Limb (tissue), 2 donors: ENCODE data around the gene ATP1A1.

ENCODE experiments used
- DNase-seq, 2 donors: peaks; one replicate each; pipeline ENCODE4 v3.0.0-alpha.2; 2016; ENCODE audit errors: extremely low spot score in 2 of 2

ATP1A1 gene

DNA sequence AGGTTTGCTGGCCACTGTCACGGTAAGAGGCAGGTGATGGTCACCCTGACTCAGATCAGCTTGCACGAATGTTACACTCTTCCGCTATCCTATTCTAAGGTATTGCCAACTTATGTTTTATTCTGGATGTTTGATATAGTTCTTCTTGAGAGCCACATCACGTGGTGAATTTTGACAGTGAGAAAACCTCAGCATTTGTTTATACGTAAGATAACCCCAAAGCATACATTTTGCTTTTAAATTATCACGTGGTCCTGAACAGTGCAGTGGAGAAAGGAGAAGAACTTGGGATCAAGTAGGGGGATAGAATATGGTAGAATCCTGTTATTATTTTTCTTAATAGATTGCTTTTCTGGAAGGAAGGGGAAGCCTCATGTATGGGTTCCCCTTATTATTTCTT, 16.6 kb downstream of the ATP1A1 start:
- no peak for DNase-seq

DNA sequence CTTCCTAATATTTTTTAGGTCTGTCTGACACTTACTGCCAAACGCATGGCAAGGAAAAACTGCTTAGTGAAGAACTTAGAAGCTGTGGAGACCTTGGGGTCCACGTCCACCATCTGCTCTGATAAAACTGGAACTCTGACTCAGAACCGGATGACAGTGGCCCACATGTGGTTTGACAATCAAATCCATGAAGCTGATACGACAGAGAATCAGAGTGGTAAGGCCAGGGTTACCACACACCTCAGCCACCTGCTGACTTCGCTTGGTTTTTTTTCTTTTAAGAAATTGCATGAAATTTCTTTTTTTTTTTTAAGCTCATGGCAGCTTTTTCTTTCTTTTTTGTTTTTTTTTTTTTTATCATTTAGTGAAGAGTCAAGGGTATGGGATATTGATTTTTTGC, 17.2 kb downstream of the ATP1A1 start:
- no peak for DNase-seq

DNA sequence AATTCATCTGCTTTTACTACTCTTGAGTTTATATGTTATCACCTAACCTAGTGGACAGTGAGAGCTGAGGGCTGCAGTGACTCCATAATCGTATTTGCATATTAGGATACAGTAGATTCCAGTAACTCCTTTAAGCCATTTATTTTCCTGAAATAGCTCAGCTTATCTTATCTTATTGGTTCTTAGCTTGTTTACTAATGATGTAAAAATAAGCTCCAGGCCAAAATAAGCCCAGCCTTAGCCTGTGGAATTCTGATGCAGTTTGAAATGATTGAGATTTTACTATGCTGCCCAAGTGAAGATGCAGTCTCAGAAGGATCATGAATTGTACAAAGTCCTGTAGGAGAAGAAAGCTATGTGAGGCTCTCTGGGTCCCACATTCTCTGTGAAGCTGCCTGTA, 18.1 kb downstream of the ATP1A1 start:
- DNase-seq = no peak

DNA sequence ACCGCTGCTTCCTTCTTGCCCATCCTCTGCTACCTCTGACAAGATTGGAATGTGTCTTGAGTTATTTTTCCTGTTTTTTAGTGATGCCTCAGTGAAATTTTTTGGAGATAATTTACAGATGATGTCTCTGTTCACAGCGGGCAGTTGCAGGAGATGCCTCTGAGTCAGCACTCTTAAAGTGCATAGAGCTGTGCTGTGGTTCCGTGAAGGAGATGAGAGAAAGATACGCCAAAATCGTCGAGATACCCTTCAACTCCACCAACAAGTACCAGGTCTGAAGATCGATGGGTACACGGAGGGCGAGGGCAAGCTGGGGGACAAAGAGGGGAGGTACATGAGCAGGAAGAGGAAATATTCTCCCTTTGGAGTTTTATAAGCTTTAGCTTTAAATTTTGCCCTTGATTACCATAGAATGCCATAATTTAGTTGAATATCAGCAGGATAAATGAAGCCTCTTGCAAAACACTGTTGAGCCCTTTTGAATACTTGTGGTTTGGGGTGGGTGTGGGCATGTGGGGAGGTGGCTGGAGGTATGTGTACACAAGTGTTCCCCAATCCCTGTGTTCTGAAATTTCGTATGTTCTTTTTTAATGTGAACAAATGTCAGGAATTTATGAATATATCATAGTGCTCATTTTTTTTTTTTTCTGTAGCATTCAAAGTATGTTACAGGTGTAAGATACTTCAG, 19.8 kb downstream of the ATP1A1 start:
- no peak for DNase-seq

DNA sequence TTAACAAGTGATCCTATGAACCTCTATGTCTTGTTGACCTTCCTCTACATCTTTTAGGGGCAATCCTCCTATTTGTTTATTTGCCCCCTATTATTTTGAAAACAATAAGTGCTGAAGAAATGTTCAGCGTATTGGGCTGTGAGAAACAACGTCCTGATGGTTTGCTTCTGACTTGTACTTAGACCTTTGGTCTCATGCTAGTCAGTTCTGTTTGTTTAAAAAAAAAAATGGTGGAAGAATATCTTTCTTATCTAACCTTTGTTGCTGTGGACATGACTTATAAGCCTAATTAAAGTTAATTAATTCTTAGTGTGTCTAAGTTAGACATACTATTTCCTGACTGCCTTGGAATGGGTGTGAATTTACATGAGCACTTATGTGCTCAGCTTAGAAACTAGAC, 20.7 kb downstream of the ATP1A1 start:
- no peak for DNase-seq

DNA sequence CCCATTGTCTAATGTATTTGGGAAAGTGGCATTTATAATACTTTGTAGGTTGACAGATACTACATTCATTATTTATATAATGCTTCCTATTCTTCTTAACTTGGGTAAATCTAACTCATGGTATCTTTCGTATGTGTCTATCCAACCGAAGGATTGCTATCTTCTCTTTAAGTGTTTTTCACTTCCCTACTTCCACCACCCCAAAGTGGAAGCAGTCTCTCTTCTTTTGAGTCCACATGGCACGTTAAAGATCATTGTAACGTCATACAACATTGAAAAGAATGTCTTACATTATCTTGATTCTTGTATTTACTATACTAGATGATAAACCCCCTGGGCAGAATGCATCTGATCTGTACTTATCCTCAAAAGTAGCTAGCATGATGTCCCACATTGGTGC, 21.2 kb downstream of the ATP1A1 start:
- no peak for DNase-seq

- DNase-seq = no peak
Observed at GRCh38 chr1:116396769-116397168, 23.7 kb downstream of the ATP1A1 start.

DNA sequence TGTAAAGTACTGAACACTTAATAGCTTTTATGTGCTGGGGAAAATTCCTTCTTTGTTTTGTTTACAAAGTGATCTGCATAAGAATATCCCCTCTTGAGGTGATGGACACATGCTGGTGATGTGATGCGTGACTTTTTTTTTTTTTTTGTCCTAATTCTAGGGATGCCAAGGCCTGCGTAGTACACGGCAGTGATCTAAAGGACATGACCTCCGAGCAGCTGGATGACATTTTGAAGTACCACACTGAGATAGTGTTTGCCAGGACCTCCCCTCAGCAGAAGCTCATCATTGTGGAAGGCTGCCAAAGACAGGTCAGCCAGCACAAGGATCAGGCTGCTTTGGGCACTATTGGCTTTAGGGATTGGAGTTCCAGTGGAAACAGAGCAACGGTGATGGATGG, 24.7 kb downstream of the ATP1A1 start:
- DNase-seq = no peak

DNA sequence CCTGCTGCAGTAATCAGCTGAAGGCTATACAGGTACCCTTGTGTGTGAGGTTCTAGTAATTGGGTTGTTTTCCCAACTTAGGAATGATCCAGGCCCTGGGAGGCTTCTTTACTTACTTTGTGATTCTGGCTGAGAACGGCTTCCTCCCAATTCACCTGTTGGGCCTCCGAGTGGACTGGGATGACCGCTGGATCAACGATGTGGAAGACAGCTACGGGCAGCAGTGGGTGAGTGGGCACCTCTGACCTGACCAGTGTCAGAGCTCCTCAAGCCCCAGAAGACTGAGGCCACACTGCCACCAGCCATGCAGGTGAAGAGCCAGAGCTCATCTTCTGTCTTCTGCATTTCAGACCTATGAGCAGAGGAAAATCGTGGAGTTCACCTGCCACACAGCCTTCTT, 27.7 kb downstream of the ATP1A1 start:
- DNase-seq = no peak

DNA sequence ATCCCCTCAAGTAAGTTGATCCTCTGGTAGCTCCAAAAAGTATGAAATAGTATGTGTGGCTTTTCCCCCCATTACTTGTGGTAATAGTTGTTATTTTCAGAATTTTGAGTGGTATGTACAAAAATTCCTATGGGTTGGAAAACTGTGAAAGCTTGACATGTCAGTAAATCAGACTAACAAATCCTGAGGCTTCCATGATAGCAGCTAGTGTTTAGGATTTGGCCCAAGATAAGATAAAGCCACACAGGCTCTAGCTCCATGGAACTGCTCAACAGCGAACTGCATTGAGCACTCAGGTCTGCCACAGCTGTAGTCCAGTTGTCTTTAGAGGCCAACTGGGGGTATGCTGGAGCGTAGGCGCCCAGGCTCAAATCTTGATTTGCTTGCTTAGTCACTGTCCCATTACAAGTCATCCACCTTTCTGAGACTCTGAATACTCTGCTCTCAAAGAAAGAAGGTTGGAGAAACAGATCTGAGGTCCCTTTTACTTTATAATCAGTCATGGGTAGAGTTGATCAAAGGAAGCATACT, 28.7 kb downstream of the ATP1A1 start:
- no peak for DNase-seq

GRCh38 chr1:116402333-116402732, 29.3 kb downstream of the ATP1A1 start:
- DNase-seq = no peak

GRCh38 chr1:116403496-116404136, 30.6 kb downstream of the ATP1A1 start:
- no peak for DNase-seq

- no peak for DNase-seq
Observed at GRCh38 chr1:116404699-116405098, 31.7 kb downstream of the ATP1A1 start.

DNA sequence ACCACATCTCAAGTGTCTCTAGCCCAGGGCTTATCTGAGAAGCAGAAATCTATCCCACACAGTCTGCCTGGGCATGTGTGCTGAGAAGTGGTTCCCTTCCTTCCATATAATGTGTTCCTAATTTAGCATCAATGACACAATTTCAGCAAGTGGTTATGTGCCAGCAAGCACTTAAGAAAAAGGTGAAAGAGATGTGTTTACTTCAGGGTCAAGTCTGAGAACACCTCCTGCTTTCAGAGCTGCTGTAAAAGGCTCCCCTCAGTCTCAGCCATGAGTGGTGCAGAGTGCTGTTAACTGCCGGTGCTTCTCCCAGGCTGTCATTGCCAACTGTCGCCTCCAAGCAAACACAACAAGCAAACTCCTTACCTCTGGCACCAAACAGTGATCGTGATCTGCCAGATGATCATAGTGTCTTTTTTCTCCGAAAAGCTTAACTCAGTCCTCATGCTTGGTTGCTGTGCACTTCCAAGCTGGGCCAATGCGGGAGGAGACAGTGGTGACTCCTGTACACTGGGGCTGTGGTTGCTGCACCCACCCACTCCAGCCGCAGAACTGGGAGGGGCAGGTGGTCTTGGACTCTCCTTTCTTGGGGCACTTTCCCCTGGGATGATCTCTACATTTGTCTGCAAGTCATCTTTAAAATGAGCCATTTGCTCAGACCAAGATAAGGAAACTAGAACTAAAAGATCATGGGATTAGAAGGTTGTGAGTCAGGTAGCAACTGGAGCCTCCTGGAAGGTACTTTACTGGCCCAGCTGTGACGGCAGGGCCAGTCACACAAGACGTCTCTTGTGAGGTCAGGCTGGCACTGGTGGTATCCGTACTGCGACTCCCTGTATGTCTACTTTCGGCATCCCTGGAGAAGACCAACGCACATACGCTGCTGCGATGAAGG, 32.4 kb downstream of the ATP1A1 start:
- no peak for DNase-seq

DNA sequence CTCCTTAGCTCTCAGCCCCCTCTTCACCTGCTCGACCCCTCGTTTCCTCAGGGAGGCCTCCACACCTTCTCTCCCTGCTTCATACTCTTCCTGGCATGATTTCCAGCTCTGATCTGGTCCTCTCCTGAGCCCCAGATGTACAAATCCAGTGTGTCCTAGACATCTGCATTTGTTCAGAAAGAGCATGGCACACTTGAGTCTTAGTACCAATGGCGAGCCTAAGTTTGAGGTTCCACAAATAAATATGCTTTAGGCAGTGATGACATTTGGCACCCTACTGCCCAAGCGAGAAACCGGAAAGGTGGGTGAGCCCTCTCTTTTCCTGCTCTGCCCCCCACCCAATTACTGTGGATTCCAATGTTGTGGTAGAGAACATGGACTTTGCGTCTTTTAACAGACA, 34.0 kb downstream of the ATP1A1 start:
- DNase-seq = no peak

DNA sequence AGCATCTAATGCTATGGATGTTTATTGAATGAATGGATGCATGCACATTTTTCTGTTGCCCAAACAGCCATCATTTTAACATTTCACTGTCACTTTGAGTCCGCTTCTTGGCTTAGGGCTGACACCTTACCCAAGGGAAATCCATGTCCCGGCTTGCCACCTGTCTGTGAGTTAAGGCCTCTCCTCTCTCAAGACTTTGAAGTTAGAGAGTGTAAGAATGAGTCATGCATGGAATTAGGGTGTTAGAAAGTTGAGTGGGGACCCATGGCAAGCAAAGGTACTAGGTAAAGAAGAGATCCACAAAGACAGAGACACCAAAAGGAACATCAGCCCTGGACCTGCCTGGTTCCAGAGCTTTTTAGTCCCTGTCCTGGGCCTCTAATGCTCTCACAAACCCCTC, 35.1 kb downstream of the ATP1A1 start:
- no peak for DNase-seq

- no peak for DNase-seq
Observed at GRCh38 chr1:116408803-116409720, 36.0 kb downstream of the ATP1A1 start.

- no peak for DNase-seq
Observed at GRCh38 chr1:116409751-116410191, 36.7 kb downstream of the ATP1A1 start.

- no peak for DNase-seq
Observed at GRCh38 chr1:116411784-116412479, 38.9 kb downstream of the ATP1A1 start.

DNA sequence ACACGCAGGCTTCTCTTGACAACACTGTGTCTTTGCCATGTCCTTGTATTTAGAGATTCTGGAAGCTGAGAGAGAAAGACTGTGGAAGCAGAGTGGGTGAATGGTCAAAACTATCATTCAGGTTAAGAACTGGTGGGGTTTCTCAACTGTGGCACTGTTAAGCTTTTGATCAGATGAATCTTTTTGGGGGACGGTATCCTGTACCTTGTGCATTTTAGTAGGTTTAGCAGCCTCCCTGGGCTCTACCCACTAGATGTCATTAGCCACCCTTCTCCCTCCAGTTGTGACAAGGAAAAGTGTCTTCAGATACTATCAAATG, 39.4 kb downstream of the ATP1A1 start:
- no peak for DNase-seq

DNA sequence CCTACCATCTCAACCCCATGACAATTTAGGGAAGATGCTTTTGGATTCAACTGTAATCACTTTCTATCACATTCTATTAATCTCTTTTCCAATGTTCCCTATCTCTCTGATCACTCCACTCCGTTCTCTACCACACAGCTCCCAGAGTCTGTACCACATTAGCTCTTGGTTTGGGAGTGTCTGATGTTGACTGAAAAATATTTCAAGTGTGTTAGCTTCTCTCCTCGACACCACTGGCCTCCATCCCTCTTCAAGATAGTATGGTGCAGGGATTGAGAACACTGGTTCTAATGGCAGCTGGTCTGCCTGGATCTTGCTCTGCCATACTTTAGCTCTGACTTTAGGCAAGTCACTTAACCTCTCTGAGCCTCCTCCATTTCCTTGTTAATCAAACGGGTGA, 39.9 kb downstream of the ATP1A1 start:
- no peak for DNase-seq
